Esophagus squamous epithelium (tissue), 5 donors: Measurements from ENCODE around the gene FIBP. TPM values are rescaled to one million over a fixed set of nuclear protein-coding genes. Genes with fewer than 3 reads are reported as not detected.

ENCODE experiments used
- DNase-seq: peaks from one replicate; lab custom pipeline; 2025; lab: John Stamatoyannopoulos, UW
- H3K27ac ChIP-seq, 4 donors: fragments of 200-600 bp; sonication (generic); one replicate each; pipeline ENCODE4 v1.5.1; 2016 to 2019; ENCODE audit warnings: mild to moderate bottlenecking in 1 of 4
- H3K27me3 ChIP-seq, 4 donors: fragments of 200-600 bp; sonication (generic); 1 replicate in 3 of 4; 2 replicates in 1 of 4; pipeline versions ENCODE4 v1.5.1 to v1.6.0; 2017 to 2021; ENCODE audit warnings: antibody characterized with exemption in 1 of 4
- H3K36me3 ChIP-seq, 3 donors: fragments of 200-600 bp; sonication (generic); one replicate each; pipeline ENCODE4 v1.5.1; 2016 to 2019
- H3K4me1 ChIP-seq, 3 donors: fragments of 200-600 bp; sonication (generic); one replicate each; pipeline ENCODE4 v1.5.1; 2017 to 2019
- H3K4me3 ChIP-seq, 4 donors: fragments of 200-600 bp; sonication (generic); 1 replicate in 3 of 4; 2 replicates in 1 of 4; pipeline ENCODE4 v1.5.1; 2016 to 2019; ENCODE audit warnings: mild to moderate bottlenecking in 2 of 4, moderate library complexity in 1 of 4
- H3K9me3 ChIP-seq, 3 donors: fragments of 200-600 bp; sonication (generic); one replicate each; pipeline ENCODE4 v1.5.1; 2016 to 2019
- POLR2A ChIP-seq, 4 donors: fragments of 450-650 bp; IDR thresholded peaks; one replicate each; pipeline ENCODE4 v1.6.1; 2017; ENCODE audit warnings: antibody characterized with exemption in 4 of 4, mild to moderate bottlenecking in 4 of 4, moderate library complexity in 3 of 4
- whole genome bisulfite sequencing, 2 donors: methylation state at CpG; one replicate each; pipeline ENCODE4 v1.1.5; 2018; 5-methylcytosine and 5-hydroxymethylcytosine counted together
- intact Hi-C: fragments of 100-400 bp; cut with DNase I; formaldehyde crosslinking; loops from one replicate; pipeline ENCODE4 v1.15.0; 2022
- total RNA-seq, 4 donors: library from RNA; depleted of rRNA; stranded (reverse); fragments of >200 nt; gene quantifications; one replicate each; pipeline ENCODE4 v1.1.0, GENCODE V29; 2016
- TF ChIP-seq, protein P1 (sequence below), 6 experiments: fragments of 450-650 bp in 4 of 6; fragments of 200-600 bp in 2 of 6; sonication (generic) in 2 of 6; IDR thresholded peaks; one replicate each; pipeline ENCODE4 v1.5.1; 2016 to 2019; ENCODE audit warnings: antibody characterized with exemption in 6 of 6, mild to moderate bottlenecking in 4 of 6, moderate library complexity in 4 of 6
- donor health status: DM: yes; HTN: yes; CAD: no.

The FIBP gene
- total RNA-seq, 4 donors from 2014 or later: 35.7 to 60.1 (median 38.4) TPM

DNA sequence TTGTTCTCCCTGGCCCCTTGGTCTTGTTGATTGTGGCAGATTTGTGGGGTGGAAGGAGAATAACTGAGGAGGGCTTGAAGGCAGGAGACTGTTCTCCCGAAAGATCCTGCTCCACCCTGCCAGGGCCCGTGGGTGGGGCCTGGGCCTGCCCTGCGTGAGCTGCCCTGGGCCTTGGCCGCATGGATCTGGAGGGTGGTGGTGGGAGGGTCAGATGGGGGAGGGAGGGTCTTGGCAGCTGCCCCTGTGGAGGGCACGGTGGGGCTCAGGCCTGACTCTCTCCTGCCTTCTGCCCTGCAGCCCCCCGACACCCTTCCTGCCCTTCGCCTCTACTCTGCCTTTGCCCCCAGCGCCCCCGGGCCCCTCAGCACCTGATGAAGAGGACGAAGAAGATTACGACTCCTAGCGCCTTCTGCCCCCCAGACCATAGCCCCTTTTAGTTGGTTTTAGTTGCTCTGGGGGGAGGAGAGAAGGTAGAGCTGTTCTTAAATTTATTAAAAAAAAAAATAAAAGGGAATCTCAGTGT is 32.8 kb upstream of the FIBP start:
- DNase-seq: no peak
- no peaks in the 10 kb centered on the region for H3K27me3 ChIP-seq
- no peak for TF ChIP-seq POLR2A (IDR thresholded peaks at IDR 0.05)
- TF ChIP-seq, protein P1, sequence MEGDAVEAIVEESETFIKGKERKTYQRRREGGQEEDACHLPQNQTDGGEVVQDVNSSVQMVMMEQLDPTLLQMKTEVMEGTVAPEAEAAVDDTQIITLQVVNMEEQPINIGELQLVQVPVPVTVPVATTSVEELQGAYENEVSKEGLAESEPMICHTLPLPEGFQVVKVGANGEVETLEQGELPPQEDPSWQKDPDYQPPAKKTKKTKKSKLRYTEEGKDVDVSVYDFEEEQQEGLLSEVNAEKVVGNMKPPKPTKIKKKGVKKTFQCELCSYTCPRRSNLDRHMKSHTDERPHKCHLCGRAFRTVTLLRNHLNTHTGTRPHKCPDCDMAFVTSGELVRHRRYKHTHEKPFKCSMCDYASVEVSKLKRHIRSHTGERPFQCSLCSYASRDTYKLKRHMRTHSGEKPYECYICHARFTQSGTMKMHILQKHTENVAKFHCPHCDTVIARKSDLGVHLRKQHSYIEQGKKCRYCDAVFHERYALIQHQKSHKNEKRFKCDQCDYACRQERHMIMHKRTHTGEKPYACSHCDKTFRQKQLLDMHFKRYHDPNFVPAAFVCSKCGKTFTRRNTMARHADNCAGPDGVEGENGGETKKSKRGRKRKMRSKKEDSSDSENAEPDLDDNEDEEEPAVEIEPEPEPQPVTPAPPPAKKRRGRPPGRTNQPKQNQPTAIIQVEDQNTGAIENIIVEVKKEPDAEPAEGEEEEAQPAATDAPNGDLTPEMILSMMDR (IDR thresholded peaks at IDR 0.05): no peak
- 40 to 92% methylated on average over 2 to 6 of the region's 12 CpGs for WGBS, 2 donors
- H3K4me1 ChIP-seq: peaks cover 36 to 60% (median 36%) of the 10 kb centered on the region in 3 donors
- peak overlapping the region in 3 of 4 donors; percentile 13 to 99 (median 98) for H3K27ac ChIP-seq
- no peaks in the 10 kb centered on the region for H3K9me3 ChIP-seq
- peaks cover 0 to 51% (median 0%) of the 10 kb centered on the region in 3 donors for H3K36me3 ChIP-seq
- peak overlapping the region in 2 of 4 donors; percentile 89 to 98 for H3K4me3 ChIP-seq
- intact Hi-C loops: no loop called here

DNA sequence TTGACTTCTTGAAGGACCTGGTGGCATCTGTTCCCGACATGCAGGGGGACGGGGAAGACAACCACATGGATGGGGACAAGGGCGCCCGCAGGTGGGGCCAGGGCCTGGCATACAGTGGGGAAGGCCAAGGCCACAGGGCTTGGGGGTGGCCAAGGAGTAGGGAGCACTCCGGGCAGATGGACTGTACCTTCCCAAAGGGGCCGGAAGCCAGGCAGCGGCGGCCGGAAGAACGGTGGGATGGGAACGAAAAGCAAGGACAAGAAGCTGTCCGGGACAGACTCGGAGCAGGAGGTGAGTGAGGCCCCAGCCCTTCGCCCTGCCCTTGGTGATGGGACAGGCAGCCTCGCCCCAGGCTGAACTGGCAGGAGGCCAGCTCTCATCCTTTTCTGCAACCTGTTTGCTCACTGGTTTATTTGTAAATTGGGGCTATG is 32.1 kb upstream of the FIBP start:
- Histone ChIP-seq H3K36me3 (peaks cover 0 to 51% (median 0%) of the 10 kb centered on the region in 3 donors), H3K4me1 (peaks cover 43 to 67% (median 43%) of the 10 kb centered on the region in 3 donors), H3K27ac (peak overlapping the region; percentile 91 to 99 (median 96)), H3K9me3 (no peaks in the 10 kb centered on the region), H3K27me3 (no peaks in the 10 kb centered on the region), H3K4me3 (peak overlapping the region; percentile 89 to 98 (median 94))
- TF ChIP-seq, protein P1 (IDR thresholded peaks at IDR 0.05): no peak
- no peak for TF ChIP-seq POLR2A (IDR thresholded peaks at IDR 0.05)
- intact Hi-C loops: no loop called here
- no peak for DNase-seq
- 51 to 65% methylated on average over 13 of the region's 15 CpGs for WGBS, 2 donors

DNA sequence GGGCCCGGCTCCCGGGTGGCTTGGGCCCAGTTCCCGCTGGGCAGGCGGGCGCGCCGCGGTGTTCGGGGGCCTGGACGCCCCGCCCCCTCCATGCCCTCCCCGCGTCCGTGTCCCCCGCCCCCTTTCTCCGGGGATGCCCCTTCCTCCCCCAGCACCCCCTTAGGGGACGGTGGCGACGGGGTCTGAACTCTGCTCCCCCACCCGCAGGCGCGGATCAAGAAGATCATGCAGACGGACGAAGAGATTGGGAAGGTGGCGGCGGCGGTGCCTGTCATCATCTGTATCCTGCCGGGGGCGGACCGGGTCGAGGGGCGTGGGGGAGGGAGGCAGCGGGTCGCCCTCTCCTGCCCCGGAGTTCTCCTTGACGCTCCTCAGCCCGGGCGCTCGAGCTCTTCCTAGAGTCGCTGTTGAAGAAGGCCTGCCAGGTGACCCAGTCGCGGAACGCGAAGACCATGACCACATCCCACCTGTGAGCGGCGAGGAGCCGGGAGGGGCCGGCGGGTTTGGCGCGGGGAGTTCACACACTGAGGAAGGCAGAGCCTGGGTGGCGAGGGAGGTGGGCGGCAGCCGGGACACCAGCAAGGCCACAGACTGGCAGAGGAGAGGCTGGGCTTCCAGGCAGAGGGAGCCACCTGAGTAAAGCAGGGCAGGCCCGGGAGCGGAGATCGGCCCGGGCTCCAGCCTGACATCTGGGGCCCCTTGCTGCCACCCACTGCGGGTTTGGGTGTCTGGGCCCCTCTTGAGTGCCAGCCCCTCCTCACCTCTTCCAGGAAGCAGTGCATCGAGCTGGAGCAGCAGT is 31.5 kb upstream of the FIBP start:
- no peak for TF ChIP-seq POLR2A (IDR thresholded peaks at IDR 0.05)
- TF ChIP-seq, protein P1 (IDR thresholded peaks at IDR 0.05): no peak
- WGBS, 2 donors: 1% methylated on average over 12 of the region's 60 CpGs; no CpG with 5 or more reads in 1 of the 2 donors
- Histone ChIP-seq H3K36me3 (peaks cover 0 to 49% (median 0%) of the 10 kb centered on the region in 3 donors), H3K27ac (peak overlapping the region; percentile 91 to 99 (median 96)), H3K9me3 (no peaks in the 10 kb centered on the region), H3K27me3 (no peaks in the 10 kb centered on the region), H3K4me1 (peaks cover 49 to 73% (median 49%) of the 10 kb centered on the region in 3 donors), H3K4me3 (peak overlapping the region; percentile 89 to 98 (median 94))
- DNase-seq: no peak
- intact Hi-C loops: no loop called here

DNA sequence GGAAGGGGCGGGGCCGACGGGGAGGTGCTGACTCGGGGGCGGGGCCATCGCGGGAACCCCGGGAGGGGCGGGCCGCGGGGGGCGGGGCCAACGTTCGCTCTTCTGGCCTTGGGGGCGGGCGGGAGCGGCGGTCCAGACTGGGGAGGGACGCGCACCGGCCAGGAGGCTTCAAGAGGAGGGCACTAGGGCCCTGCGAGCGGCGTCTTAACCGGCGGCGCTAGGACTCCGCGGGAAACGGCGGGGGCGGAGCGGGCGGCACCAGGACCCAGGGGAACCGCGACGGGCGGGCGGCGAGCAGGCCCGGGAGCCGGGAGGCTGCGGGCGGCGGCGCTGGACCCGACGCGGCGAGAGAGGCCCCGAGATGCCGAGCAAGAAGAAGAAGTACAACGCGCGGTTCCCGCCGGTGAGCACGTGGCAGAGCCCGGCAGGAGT is 30.9 kb upstream of the FIBP start, which contains the start of gene DRAP1:
DRAP1 (plus strand) TSS at position 286 of the 432 bp plus-strand sequence; CDS start at position 362, 76 bp downstream.
- peak within 1 kb of the TSS; percentile 94 to 99 (median 98) for H3K27ac ChIP-seq
- peak in 3 of 4 donors; percentile 55 to 84 (median 81) for TF ChIP-seq POLR2A (IDR thresholded peaks at IDR 0.05)
- TF ChIP-seq, protein P1 (IDR thresholded peaks at IDR 0.05): peak in 3 of 6 experiments; percentile 3 to 38 (median 34)
- peaks cover 50 to 79% (median 50%) of the 10 kb centered on the region in 3 donors for H3K4me1 ChIP-seq
- peak; percentile 93 for DNase-seq
- WGBS, 2 donors: 2% methylated on average over 25 of the region's 59 CpGs; no CpG with 5 or more reads in 1 of the 2 donors
- intact Hi-C loops: no loop called here
- no peaks in the 10 kb centered on the region for H3K27me3 ChIP-seq
- peaks cover 0 to 43% (median 0%) of the 10 kb centered on the region in 3 donors for H3K36me3 ChIP-seq
- H3K9me3 ChIP-seq: no peaks in the 10 kb centered on the region
- peak within 1 kb of the TSS; percentile 89 to 98 (median 94) for H3K4me3 ChIP-seq
